Sigmoid colon (tissue), 4 donors: Measurements from ENCODE around the gene GHRHR.

Experiments used
- CTCF ChIP-seq, 4 experiments: fragments of 450-650 bp in 3 of 4; fragments of 200-600 bp in 1 of 4; IDR thresholded peaks; one replicate each; pipeline ENCODE4 v1.5.1; 2016 to 2019; ENCODE audit warnings: antibody characterized with exemption in 4 of 4, mild to moderate bottlenecking in 3 of 4, moderate library complexity in 2 of 4
- EP300 ChIP-seq, 4 donors: sonication (generic); formaldehyde crosslinking; IDR thresholded peaks; one replicate each; pipeline ENCODE4 v1.6.1; 2017; ENCODE audit warnings: antibody characterized with exemption in 4 of 4

GRCh38 chr7:31022726-31023125, 59.0 kb downstream of the GHRHR start:
- TF ChIP-seq EP300 (IDR thresholded peaks at IDR 0.05) (no peak), CTCF (IDR thresholded peaks at IDR 0.05) (no peak)
